Panc1 (cell line): ENCODE data around the gene SIRPA. TPM values are rescaled to one million over a fixed set of nuclear protein-coding genes. Genes with fewer than 3 reads are reported as not detected.

Experiments used
- ATAC-seq: fragments of 200-7000 bp; cut with Tn5 transposase; 2 replicates; pipeline ENCODE4 v1.9.1; 2020; ENCODE audit warnings: mild to moderate bottlenecking, moderate library complexity
- BruUV-seq: library from RNA; stranded (reverse); fragments of 400-500 nt; replicated peaks from 2 replicates; lab custom pipeline; 2021; lab: Mats Ljungman, UMichigan
- CTCF ChIA-PET: fragments of 300-600 bp; sonication (Branson Sonifier 250); formaldehyde crosslinking; loops from one replicate; lab custom pipeline; 2022; ENCODE audit warnings: antibody characterized with exemption; lab: Charles Lee
- POLR2A ChIA-PET: fragments of 300-600 bp; sonication (Branson Sonifier 250); formaldehyde crosslinking; loops from one replicate; lab custom pipeline; 2022; ENCODE audit warnings: antibody characterized with exemption; lab: Charles Lee
- DNase-seq: peaks from one replicate; pipeline ENCODE4 v3.0.0-alpha.2; 2010; ENCODE audit warnings: low read depth, low spot score
- H3K27ac ChIP-seq: 2 replicates; pipeline ENCODE4 v1.5.1; 2011; ENCODE audit warnings: mild to moderate bottlenecking, low read length, inconsistent platforms
- H3K27me3 ChIP-seq: fragments of 200-500 bp; sonication (Bioruptor generic); 2 replicates; pipeline ENCODE4 v1.6.0; 2014; ENCODE audit warnings: low read length, inconsistent platforms; ENCODE audit not compliant: control insufficient read depth, insufficient read depth
- H3K36me3 ChIP-seq: fragments of 200-500 bp; sonication (Bioruptor generic); 2 replicates; pipeline ENCODE4 v1.5.1; 2014; ENCODE audit warnings: inconsistent platforms, mild to moderate bottlenecking, low read length, moderate library complexity; ENCODE audit not compliant: control insufficient read depth, insufficient read depth
- H3K4me1 ChIP-seq: 2 replicates; pipeline ENCODE4 v1.5.1; 2011; ENCODE audit warnings: inconsistent platforms, mild to moderate bottlenecking, low read length, moderate library complexity; ENCODE audit not compliant: control insufficient read depth, insufficient read depth
- H3K4me3 ChIP-seq, 2 experiments: 2 replicates each; pipeline ENCODE4 v1.5.1; 2011 to 2012; ENCODE audit warnings: low read depth in 2 of 2, low read length in 2 of 2, mild to moderate bottlenecking in 2 of 2, inconsistent platforms in 1 of 2, moderate library complexity in 1 of 2
- H3K9me3 ChIP-seq: fragments of 200-500 bp; sonication (Bioruptor generic); 2 replicates; pipeline ENCODE4 v1.5.1; 2014; ENCODE audit warnings: low read depth, mild to moderate bottlenecking, inconsistent platforms, low read length, moderate library complexity; ENCODE audit not compliant: control insufficient read depth, insufficient read depth
- CTCF ChIP-seq: fragments of 450-650 bp; IDR thresholded peaks from 2 replicates; pipeline ENCODE4 v1.5.1; 2017; ENCODE audit warnings: mild to moderate bottlenecking
- POLR2AphosphoS5 ChIP-seq: IDR thresholded peaks from 2 replicates; pipeline ENCODE4 v1.6.1; 2012; ENCODE audit warnings: mild to moderate bottlenecking, low read depth, low read length, moderate library complexity
- REST ChIP-seq, 2 experiments: IDR thresholded peaks; 2 replicates each; pipeline ENCODE4 v1.6.1; 2011 to 2012; ENCODE audit warnings: low read depth in 2 of 2, control low read depth in 1 of 2, low read length in 1 of 2, mild to moderate bottlenecking in 1 of 2, moderate library complexity in 1 of 2; ENCODE audit not compliant: insufficient read depth in 1 of 2
- SIN3A ChIP-seq: IDR thresholded peaks from 2 replicates; pipeline ENCODE4 v1.6.1; 2012; ENCODE audit warnings: low read depth, mild to moderate bottlenecking, low read length, moderate library complexity, borderline replicate concordance; ENCODE audit not compliant: insufficient read depth
- TCF7L2 ChIP-seq: IDR thresholded peaks from 2 replicates; pipeline ENCODE4 v1.6.1; 2011; ENCODE audit warnings: mild to moderate bottlenecking, low read depth, low read length, inconsistent platforms
- in situ Hi-C: cut with HindIII; loops from 2 replicates; pipeline ENCODE4 v1.10.0; 2016; ENCODE audit warnings: low sequenced_read_pairs, low pct_unique_long_range_greater_than_20kb
- intact Hi-C: fragments of 100-400 bp; cut with micrococcal nuclease; formaldehyde crosslinking; loops from one replicate; pipeline ENCODE4 v1.10.0; 2022; ENCODE audit not compliant: unreplicated experiment
- total RNA-seq: library from RNA; stranded (reverse); gene quantifications from one replicate; pipeline ENCODE4 v1.2.1, GENCODE V29; 2021; ENCODE audit not compliant: unreplicated experiment

Gene SIRPA
- total RNA-seq, 1 experiment from 2014 or later: 2.4 TPM

- Histone ChIP-seq H3K36me3 (no peaks in the 10 kb centered on the region), H3K4me3 (no peak overlapping the region), H3K4me1 (no peaks in the 10 kb centered on the region), H3K27ac (no peak overlapping the region), H3K9me3 (no peaks in the 10 kb centered on the region), H3K27me3 (no peaks in the 10 kb centered on the region)
- ATAC-seq (no peak), DNase-seq (no peak)
- ChIA-PET CTCF (no interaction called here), POLR2A (no interaction called here)
- BruUV-seq: no TSS peak
- in situ Hi-C loops: no loop called here
- intact Hi-C loops: no loop called here
- TF ChIP-seq TCF7L2: no peak
- no peak for TF ChIP-seq SIN3A
- TF ChIP-seq REST (IDR thresholded peaks at IDR 0.05; ENCODE audit: insufficient read depth in 1 of 2, low read depth in 2 of 2, low read length in 1 of 2): no peak
These were observed 18.8 kb upstream of the SIRPA start for GRCh38 chr20:1876217-1876921.

- no peak for TF ChIP-seq CTCF
- TF ChIP-seq POLR2AphosphoS5: no peak
- no peak for TF ChIP-seq SIN3A
- TF ChIP-seq REST (IDR thresholded peaks at IDR 0.05; ENCODE audit: insufficient read depth in 1 of 2, low read depth in 2 of 2, low read length in 1 of 2): no peak
- no peak for TF ChIP-seq TCF7L2
- in situ Hi-C loops: no loop called here
- CTCF ChIA-PET: no interaction called here
- POLR2A ChIA-PET: no interaction called here
- Histone ChIP-seq H3K36me3 (no peaks in the 10 kb centered on the region), H3K9me3 (no peaks in the 10 kb centered on the region), H3K4me3 (no peak overlapping the region), H3K4me1 (no peaks in the 10 kb centered on the region), H3K27ac (no peak overlapping the region), H3K27me3 (no peaks in the 10 kb centered on the region)
- DNase-seq (no peak), ATAC-seq (no peak)
- BruUV-seq: no TSS peak
- intact Hi-C loops: no loop called here
These were observed 18.1 kb upstream of the SIRPA start for GRCh38 chr20:1876975-1877608.
